ENCODE data around the gene PRDX5. TPM values are rescaled to one million over a fixed set of nuclear protein-coding genes. Genes with fewer than 3 reads are reported as not detected.

Gene PRDX5
- total and polyA plus RNA-seq, 9 of the 15 experiments (the other 6 are each of a cell fraction or from before 2014, with no cell fraction given) = 40.8 to 327 (median 204) TPM

DNA sequence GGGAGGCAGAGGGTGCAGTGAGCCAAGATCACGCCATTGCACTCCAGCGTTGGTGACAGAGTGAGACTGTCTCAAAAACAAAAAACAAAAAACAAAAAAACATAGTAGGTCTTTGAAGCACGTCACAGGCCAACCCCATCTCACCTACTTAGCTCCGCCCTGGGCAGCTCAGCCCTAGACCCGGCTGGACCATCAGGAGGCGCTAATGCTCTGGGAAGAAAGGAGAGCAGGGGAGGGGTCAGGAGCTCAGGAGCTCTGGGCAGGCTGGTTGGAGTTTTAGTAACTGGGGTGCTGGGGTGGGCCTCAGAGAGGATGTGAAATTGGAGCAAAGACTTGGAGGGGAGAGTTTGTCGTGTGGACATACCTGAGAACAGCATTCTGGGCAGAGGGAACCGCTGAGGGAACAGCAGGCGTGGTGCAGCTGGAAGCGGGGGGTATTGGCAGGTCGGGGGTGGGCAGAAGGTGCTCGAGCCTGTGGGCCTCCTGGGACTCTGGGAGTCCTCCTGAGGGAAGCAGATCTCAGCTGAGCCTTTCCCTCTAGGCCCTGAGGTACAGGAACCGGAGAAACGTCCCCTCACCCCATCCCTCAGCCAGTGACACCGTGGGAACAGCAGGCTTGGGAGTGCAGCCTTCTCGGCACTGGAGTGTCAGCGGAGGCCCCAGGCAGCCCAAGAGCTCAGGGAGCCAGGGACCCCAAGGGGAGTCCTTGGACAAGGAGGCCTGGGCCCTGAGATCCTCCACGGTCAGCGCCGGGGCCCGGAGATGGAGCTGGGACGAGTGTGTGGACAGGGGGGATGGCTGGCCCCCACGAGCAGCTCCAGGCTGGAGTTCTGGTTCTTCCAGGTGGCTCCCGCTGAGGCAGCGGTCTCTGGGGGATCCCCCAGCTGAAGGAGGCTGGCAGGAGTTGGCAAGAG, 38.8 kb downstream of the PRDX5 start (continued):
- TF ChIP-seq, protein P1, sequence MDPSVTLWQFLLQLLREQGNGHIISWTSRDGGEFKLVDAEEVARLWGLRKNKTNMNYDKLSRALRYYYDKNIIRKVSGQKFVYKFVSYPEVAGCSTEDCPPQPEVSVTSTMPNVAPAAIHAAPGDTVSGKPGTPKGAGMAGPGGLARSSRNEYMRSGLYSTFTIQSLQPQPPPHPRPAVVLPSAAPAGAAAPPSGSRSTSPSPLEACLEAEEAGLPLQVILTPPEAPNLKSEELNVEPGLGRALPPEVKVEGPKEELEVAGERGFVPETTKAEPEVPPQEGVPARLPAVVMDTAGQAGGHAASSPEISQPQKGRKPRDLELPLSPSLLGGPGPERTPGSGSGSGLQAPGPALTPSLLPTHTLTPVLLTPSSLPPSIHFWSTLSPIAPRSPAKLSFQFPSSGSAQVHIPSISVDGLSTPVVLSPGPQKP (CRISPR knock-in tag; IDR thresholded peaks at IDR 0.05) = no peak
- no peak for TF ChIP-seq ZNF282 (CRISPR knock-in tag; IDR thresholded peaks at IDR 0.05)
- no peak for TF ChIP-seq HDAC8 (tag; IDR thresholded peaks at IDR 0.05)
- TF ChIP-seq SP2 (IDR thresholded peaks at IDR 0.05; ENCODE audit: extremely low read depth, low read depth, low read length, poor library complexity, severe bottlenecking) = no peak
- TF ChIP-seq, protein P2, sequence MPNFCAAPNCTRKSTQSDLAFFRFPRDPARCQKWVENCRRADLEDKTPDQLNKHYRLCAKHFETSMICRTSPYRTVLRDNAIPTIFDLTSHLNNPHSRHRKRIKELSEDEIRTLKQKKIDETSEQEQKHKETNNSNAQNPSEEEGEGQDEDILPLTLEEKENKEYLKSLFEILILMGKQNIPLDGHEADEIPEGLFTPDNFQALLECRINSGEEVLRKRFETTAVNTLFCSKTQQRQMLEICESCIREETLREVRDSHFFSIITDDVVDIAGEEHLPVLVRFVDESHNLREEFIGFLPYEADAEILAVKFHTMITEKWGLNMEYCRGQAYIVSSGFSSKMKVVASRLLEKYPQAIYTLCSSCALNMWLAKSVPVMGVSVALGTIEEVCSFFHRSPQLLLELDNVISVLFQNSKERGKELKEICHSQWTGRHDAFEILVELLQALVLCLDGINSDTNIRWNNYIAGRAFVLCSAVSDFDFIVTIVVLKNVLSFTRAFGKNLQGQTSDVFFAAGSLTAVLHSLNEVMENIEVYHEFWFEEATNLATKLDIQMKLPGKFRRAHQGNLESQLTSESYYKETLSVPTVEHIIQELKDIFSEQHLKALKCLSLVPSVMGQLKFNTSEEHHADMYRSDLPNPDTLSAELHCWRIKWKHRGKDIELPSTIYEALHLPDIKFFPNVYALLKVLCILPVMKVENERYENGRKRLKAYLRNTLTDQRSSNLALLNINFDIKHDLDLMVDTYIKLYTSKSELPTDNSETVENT (CRISPR knock-in tag; IDR thresholded peaks at IDR 0.05) = no peak
- no peak for TF ChIP-seq EHMT2 (IDR thresholded peaks at IDR 0.05)
- peak; percentile 79 for TF ChIP-seq XRCC5 (IDR thresholded peaks at IDR 0.05; ENCODE audit: low read depth, low read length)
- TF ChIP-seq EP400 (IDR thresholded peaks at IDR 0.05) = no peak
- TF ChIP-seq, protein P3, sequence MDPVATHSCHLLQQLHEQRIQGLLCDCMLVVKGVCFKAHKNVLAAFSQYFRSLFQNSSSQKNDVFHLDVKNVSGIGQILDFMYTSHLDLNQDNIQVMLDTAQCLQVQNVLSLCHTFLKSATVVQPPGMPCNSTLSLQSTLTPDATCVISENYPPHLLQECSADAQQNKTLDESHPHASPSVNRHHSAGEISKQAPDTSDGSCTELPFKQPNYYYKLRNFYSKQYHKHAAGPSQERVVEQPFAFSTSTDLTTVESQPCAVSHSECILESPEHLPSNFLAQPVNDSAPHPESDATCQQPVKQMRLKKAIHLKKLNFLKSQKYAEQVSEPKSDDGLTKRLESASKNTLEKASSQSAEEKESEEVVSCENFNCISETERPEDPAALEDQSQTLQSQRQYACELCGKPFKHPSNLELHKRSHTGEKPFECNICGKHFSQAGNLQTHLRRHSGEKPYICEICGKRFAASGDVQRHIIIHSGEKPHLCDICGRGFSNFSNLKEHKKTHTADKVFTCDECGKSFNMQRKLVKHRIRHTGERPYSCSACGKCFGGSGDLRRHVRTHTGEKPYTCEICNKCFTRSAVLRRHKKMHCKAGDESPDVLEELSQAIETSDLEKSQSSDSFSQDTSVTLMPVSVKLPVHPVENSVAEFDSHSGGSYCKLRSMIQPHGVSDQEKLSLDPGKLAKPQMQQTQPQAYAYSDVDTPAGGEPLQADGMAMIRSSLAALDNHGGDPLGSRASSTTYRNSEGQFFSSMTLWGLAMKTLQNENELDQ (CRISPR knock-in tag; IDR thresholded peaks at IDR 0.05; ENCODE audit: borderline replicate concordance) = no peak
- no peak for TF ChIP-seq FUS (optimal IDR thresholded peaks at IDR 0.05; ENCODE audit: low read depth, low read length)
- TF ChIP-seq ZNF561 (CRISPR knock-in tag; conservative IDR thresholded peaks at IDR 0.05) = no peak
- no peak for TF ChIP-seq ZNF695 (CRISPR knock-in tag; IDR thresholded peaks at IDR 0.05)
- 0 out of 2 replicates have a peak, but pooled peaks have one; percentile 16 for TF ChIP-seq ZBTB17 (CRISPR knock-in tag; IDR thresholded peaks at IDR 0.05)
- TF ChIP-seq, protein P4, sequence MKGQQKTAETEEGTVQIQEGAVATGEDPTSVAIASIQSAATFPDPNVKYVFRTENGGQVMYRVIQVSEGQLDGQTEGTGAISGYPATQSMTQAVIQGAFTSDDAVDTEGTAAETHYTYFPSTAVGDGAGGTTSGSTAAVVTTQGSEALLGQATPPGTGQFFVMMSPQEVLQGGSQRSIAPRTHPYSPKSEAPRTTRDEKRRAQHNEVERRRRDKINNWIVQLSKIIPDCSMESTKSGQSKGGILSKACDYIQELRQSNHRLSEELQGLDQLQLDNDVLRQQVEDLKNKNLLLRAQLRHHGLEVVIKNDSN (CRISPR knock-in tag; IDR thresholded peaks at IDR 0.05) = no peak
- TF ChIP-seq, protein P5, sequence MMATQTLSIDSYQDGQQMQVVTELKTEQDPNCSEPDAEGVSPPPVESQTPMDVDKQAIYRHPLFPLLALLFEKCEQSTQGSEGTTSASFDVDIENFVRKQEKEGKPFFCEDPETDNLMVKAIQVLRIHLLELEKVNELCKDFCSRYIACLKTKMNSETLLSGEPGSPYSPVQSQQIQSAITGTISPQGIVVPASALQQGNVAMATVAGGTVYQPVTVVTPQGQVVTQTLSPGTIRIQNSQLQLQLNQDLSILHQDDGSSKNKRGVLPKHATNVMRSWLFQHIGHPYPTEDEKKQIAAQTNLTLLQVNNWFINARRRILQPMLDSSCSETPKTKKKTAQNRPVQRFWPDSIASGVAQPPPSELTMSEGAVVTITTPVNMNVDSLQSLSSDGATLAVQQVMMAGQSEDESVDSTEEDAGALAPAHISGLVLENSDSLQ (IDR thresholded peaks at IDR 0.05) = 0 out of 2 replicates have a peak, but pooled peaks have one; percentile 7
- no peak for TF ChIP-seq PCBP2 (IDR thresholded peaks at IDR 0.05; ENCODE audit: low read depth, low read length, poor library complexity, severe bottlenecking)
- TF ChIP-seq SNIP1 (IDR thresholded peaks at IDR 0.05; ENCODE audit: low read depth) = no peak
- TF ChIP-seq LCOR (CRISPR knock-in tag; IDR thresholded peaks at IDR 0.05) = no peak
- TF ChIP-seq RAD21 (CRISPR knock-in tag; conservative IDR thresholded peaks at IDR 0.05 in 1 of 2, IDR thresholded peaks at IDR 0.05 in 1 of 2) = peak; percentile 74 to 83
